Stimulated activated CD4-positive, alpha-beta T cell treated with anti-CD3 and anti-CD28 coated beads, Interleukin-1b, Interleukin-23, amount 100 ng/mL, for 4 hours (primary cell): ENCODE results near the gene EI24.
A peak's percentile ranks its signal among the peaks of the same experiment; 100 is the strongest.
"Not testable (repeated sequence)": the region's sequence is repeated elsewhere in the genome, so short reads cannot be mapped to it uniquely, and the experiment has no call there.

Experiments used
- DNase-seq, 2 donors: peaks; one replicate each; pipeline ENCODE4 v3.0.0-alpha.2; 2020; ENCODE audit warnings: low read depth in 2 of 2

The EI24 gene

GRCh38 chr11:125568970-125569914 lies at the start of gene EI24:
Gene EI24 (plus strand): TSS chr11:125569477. CDS start chr11:125572528, 3,051 bp downstream.
- DNase-seq, result peak; percentile 83 to 88

GRCh38 chr11:125519860-125520834 lies 49.1 kb upstream of the EI24 start:
- no peak for DNase-seq

GRCh38 chr11:125525303-125525702 lies 44.0 kb upstream of the EI24 start:
- no peak for DNase-seq

- no peak for DNase-seq
These were observed 36.6 kb upstream of the EI24 start for GRCh38 chr11:125532668-125533067.

GRCh38 chr11:125535585-125535984 lies 33.7 kb upstream of the EI24 start:
- no peak for DNase-seq

- not testable (repeated sequence) for DNase-seq
These were observed 32.4 kb upstream of the EI24 start for GRCh38 chr11:125536834-125537233.

GRCh38 chr11:125542709-125543108 lies 26.6 kb upstream of the EI24 start:
- DNase-seq, result no peak

- DNase-seq, result no peak
These were observed 18.5 kb upstream of the EI24 start for GRCh38 chr11:125550780-125551179.

- DNase-seq, result no peak
These were observed 17.4 kb upstream of the EI24 start for GRCh38 chr11:125551835-125552342.

- no peak for DNase-seq
These were observed 16.4 kb upstream of the EI24 start for GRCh38 chr11:125552927-125553326.

GRCh38 chr11:125553357-125553756 lies 15.9 kb upstream of the EI24 start:
- DNase-seq, result no peak

GRCh38 chr11:125554038-125554437 lies 15.2 kb upstream of the EI24 start:
- DNase-seq, result no peak

GRCh38 chr11:125559888-125560287 lies 9.4 kb upstream of the EI24 start:
- no peak for DNase-seq

- DNase-seq, result no peak
These were observed 7.4 kb upstream of the EI24 start for GRCh38 chr11:125561924-125562323.

GRCh38 chr11:125562430-125562829 lies 6.8 kb upstream of the EI24 start:
- DNase-seq, result no peak

GRCh38 chr11:125564357-125564756 lies 4.9 kb upstream of the EI24 start:
- no peak for DNase-seq

- DNase-seq, result no peak
These were observed 3.0 kb upstream of the EI24 start for GRCh38 chr11:125566235-125566634.

GRCh38 chr11:125569915-125570621 lies 791 bp downstream of the EI24 start:
- no peak for DNase-seq

GRCh38 chr11:125570952-125571351 lies 1.7 kb downstream of the EI24 start:
- DNase-seq, result no peak

GRCh38 chr11:125572916-125573315 lies 3.6 kb downstream of the EI24 start:
- DNase-seq, result no peak

GRCh38 chr11:125577181-125577580 lies 7.9 kb downstream of the EI24 start:
- DNase-seq, result not testable (repeated sequence)
